ENCODE data around the gene MAPK12. TPM values are rescaled to one million over a fixed set of nuclear protein-coding genes. Genes with fewer than 3 reads are reported as not detected.

MAPK12 gene
- total and polyA plus RNA-seq, 9 of the 15 experiments (the other 6 are each of a cell fraction or from before 2014, with no cell fraction given), result 0.79 to 71.5 (median 32.8) TPM

- FAIRE-seq, result no peak
Observed at GRCh38 chr22:50301581-50301991, 40.1 kb upstream of the MAPK12 start.

GRCh38 chr22:50300620-50301257 is 39.3 kb upstream of the MAPK12 start:
- Histone ChIP-seq H3K9me1 (ENCODE audit: control insufficient read depth, insufficient read depth, low read length) (no peaks in the 10 kb centered on the region), H3K27me3 (ENCODE audit: control insufficient read depth in 2 of 2, insufficient read depth in 2 of 2, low read length in 2 of 2) (no peaks in the 10 kb centered on the region), H3K4me3 (no peak overlapping the region), H3K27ac (ENCODE audit: extremely low read depth, low read depth, low read length) (no peak overlapping the region), H3K36me3 (ENCODE audit: control insufficient read depth, insufficient read depth, low read length) (no peaks in the 10 kb centered on the region), H3K4me2 (ENCODE audit: insufficient read depth, low read length) (no peak overlapping the region), H4K20me1 (replicated peaks; ENCODE audit: control insufficient read depth, insufficient read depth, low read length) (no peaks in the 10 kb centered on the region), H3K9ac (ENCODE audit: insufficient read depth in 1 of 2, low read depth in 2 of 2, low read length in 2 of 2) (peak overlapping the region in 1 of 2 experiments; percentile 9; a peak in 1 of 4 replicates), H2AFZ (ENCODE audit: low read depth, low read length) (no peak overlapping the region), H3K9me3 (replicated peaks; ENCODE audit: control insufficient read depth, insufficient read depth, low read depth, low read length) (no peaks in the 10 kb centered on the region), H3K4me1 (replicated peaks in 1 of 2; ENCODE audit: control insufficient read depth in 2 of 2, insufficient read depth in 2 of 2, low read length in 2 of 2) (peaks cover 22 to 80% of the 10 kb centered on the region in 2 experiments; a peak in 3 of 5 replicates), H3K79me2 (ENCODE audit: control insufficient read depth, insufficient read depth, low read length) (peaks cover 56% of the 10 kb centered on the region)
- BruUV-seq (replicated peaks), result no TSS peak
- TF ChIP-seq CREB3L1 (IDR thresholded peaks at IDR 0.05; ENCODE audit: borderline replicate concordance, low read depth), result no peak
- in situ Hi-C loops (cut with MboI) (no loop called here), intact Hi-C loops (cut with micrococcal nuclease) (no loop called here)
- POLR2A ChIA-PET, result interaction anchor here (0.8 to 1.1 kb wide), 2 partner anchors 13 to 20 kb away, joined by 3 to 4 read pairs; no protein-coding TSS in a partner anchor
- ATAC-seq, result no peak
- no peak for FAIRE-seq
- DNase-seq (ENCODE audit: extremely low read depth in 1 of 4, low spot score in 3 of 4), result no peak
- WGBS (ENCODE audit: insufficient coverage, low coverage, missing lambda C conversion rate), result 91% methylated on average over 10 of the region's 14 CpGs
- CTCF ChIA-PET (ENCODE audit: low intra/inter-chr PET ratio), result no interaction called here

More at GRCh38 chr22:50301581-50301991, 40.1 kb upstream of the MAPK12 start:
- CTCF ChIA-PET (ENCODE audit: low intra/inter-chr PET ratio), result no interaction called here
- Histone ChIP-seq H3K36me3 (ENCODE audit: control insufficient read depth, insufficient read depth, low read length) (no peaks in the 10 kb centered on the region), H3K4me2 (ENCODE audit: insufficient read depth, low read length) (no peak overlapping the region), H3K9ac (ENCODE audit: insufficient read depth in 1 of 2, low read depth in 2 of 2, low read length in 2 of 2) (no peak overlapping the region), H3K27me3 (ENCODE audit: control insufficient read depth in 2 of 2, insufficient read depth in 2 of 2, low read length in 2 of 2) (no peaks in the 10 kb centered on the region), H3K4me3 (no peak overlapping the region), H3K9me3 (replicated peaks; ENCODE audit: control insufficient read depth, insufficient read depth, low read depth, low read length) (no peaks in the 10 kb centered on the region), H3K27ac (ENCODE audit: extremely low read depth, low read depth, low read length) (no peak overlapping the region), H3K79me2 (ENCODE audit: control insufficient read depth, insufficient read depth, low read length) (peaks cover 63% of the 10 kb centered on the region), H3K4me1 (replicated peaks in 1 of 2; ENCODE audit: control insufficient read depth in 2 of 2, insufficient read depth in 2 of 2, low read length in 2 of 2) (peaks cover 26 to 88% of the 10 kb centered on the region in 2 experiments), H3K9me1 (ENCODE audit: control insufficient read depth, insufficient read depth, low read length) (no peaks in the 10 kb centered on the region), H4K20me1 (replicated peaks; ENCODE audit: control insufficient read depth, insufficient read depth, low read length) (no peaks in the 10 kb centered on the region), H2AFZ (ENCODE audit: low read depth, low read length) (no peak overlapping the region)
- DNase-seq (ENCODE audit: extremely low read depth in 1 of 4, low spot score in 3 of 4), result no peak
- ATAC-seq, result no peak
- BruUV-seq (replicated peaks), result no TSS peak
- in situ Hi-C loops (cut with MboI) (no loop called here), intact Hi-C loops (cut with micrococcal nuclease) (no loop called here)
- TF ChIP-seq KDM5B (IDR thresholded peaks at IDR 0.05; ENCODE audit: insufficient replicate concordance, low read depth, low read length) (no peak), POLR2G (IDR thresholded peaks at IDR 0.05; ENCODE audit: low read depth, low read length) (0 out of 2 replicates have a peak, but pooled peaks have one; percentile 22)
- POLR2A ChIA-PET, result no interaction called here
- whole genome bisulfite sequencing (ENCODE audit: insufficient coverage, low coverage, missing lambda C conversion rate), result 88% methylated on average over 6 of the region's 17 CpGs
